ENCODE data around the gene DDAH1.

The DDAH1 gene

GRCh38 chr1:85406887-85407533, 57.9 kb downstream of the DDAH1 start:
- no peak overlapping the region for H3K9ac ChIP-seq (ENCODE audit: low read depth, low read length)
- no peak overlapping the region for H3K4me3 ChIP-seq (ENCODE audit: low read depth, low read length)
- H3K9me3 ChIP-seq (ENCODE audit: control insufficient read depth, insufficient read depth, low read length), result no peaks in the 10 kb centered on the region
- H3K27me3 ChIP-seq (ENCODE audit: control insufficient read depth, insufficient read depth, low read length), result no peaks in the 10 kb centered on the region
- no peaks in the 10 kb centered on the region for H3K36me3 ChIP-seq (ENCODE audit: control insufficient read depth, insufficient read depth, low read length)
- H3K4me1 ChIP-seq (ENCODE audit: control insufficient read depth, insufficient read depth, low read length), result peaks cover 6% of the 10 kb centered on the region

- no peaks in the 10 kb centered on the region for H3K27me3 ChIP-seq (ENCODE audit: control insufficient read depth, insufficient read depth, low read length)
- no peaks in the 10 kb centered on the region for H3K36me3 ChIP-seq (ENCODE audit: control insufficient read depth, insufficient read depth, low read length)
- peaks cover 5% of the 10 kb centered on the region for H3K4me1 ChIP-seq (ENCODE audit: control insufficient read depth, insufficient read depth, low read length)
- H3K4me3 ChIP-seq (ENCODE audit: low read depth, low read length), result no peak overlapping the region
- no peaks in the 10 kb centered on the region for H3K9me3 ChIP-seq (ENCODE audit: control insufficient read depth, insufficient read depth, low read length)
- no peak overlapping the region for H3K9ac ChIP-seq (ENCODE audit: low read depth, low read length)
These were observed 58.9 kb downstream of the DDAH1 start for GRCh38 chr1:85406081-85406480.

DNA sequence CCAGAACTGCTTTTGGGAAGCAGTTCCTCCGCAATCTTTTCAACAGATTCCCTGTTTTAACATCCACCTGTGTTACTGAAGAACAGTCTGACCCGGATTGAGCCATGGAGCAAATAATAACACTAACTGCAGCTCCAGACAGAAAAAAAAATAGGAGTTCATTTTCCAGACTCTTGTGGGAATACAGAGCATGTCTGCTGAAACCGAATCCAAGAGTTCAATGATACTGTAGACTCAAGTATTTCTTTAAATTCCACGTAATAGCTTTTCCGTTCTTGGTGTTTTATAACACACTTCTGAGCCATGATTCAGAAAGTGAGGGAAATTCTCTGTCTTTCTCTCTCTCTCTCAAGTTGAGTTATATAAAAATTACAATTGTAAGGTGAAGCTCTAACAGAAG, 60.6 kb downstream of the DDAH1 start:
- Histone ChIP-seq H3K4me1 (ENCODE audit: control insufficient read depth, insufficient read depth, low read length) (peaks cover 2% of the 10 kb centered on the region), H3K9ac (ENCODE audit: low read depth, low read length) (no peak overlapping the region), H3K4me3 (ENCODE audit: low read depth, low read length) (no peak overlapping the region), H3K27me3 (ENCODE audit: control insufficient read depth, insufficient read depth, low read length) (no peaks in the 10 kb centered on the region), H3K36me3 (ENCODE audit: control insufficient read depth, insufficient read depth, low read length) (no peaks in the 10 kb centered on the region), H3K9me3 (ENCODE audit: control insufficient read depth, insufficient read depth, low read length) (no peaks in the 10 kb centered on the region)

DNA sequence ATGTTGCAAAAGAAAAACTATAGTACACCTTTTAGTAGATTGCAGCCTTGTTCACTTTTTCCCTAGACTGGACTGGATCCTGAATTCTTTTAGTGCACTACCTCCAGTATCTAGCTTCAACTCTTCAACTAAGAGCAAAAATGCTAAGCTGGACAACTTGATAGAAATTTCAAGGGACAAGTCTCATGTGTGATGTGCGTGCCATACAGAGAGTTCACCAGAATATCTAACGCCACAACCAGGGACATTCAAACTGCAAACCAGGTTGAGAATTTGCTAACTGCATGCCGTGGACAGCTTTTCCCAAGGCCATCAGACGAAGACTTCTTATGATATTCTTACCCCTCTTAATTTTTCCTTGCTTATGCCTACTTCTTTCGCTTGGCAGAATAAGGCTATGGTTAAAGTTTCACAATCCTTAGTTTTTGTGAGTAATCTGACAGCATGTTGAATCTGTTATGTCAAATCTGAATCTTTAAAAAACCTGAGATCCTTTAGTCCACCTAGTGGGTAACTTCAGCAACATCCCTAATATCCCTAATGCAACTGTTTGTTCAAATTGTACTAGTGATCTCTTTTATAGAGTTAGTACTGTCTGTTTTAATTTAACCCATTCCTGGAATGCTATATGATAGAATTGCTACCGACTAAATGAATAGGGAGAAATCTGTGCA, 66.4 kb downstream of the DDAH1 start:
- Histone ChIP-seq H3K4me1 (ENCODE audit: control insufficient read depth, insufficient read depth, low read length) (peaks cover 18% of the 10 kb centered on the region), H3K9ac (ENCODE audit: low read depth, low read length) (no peak overlapping the region), H3K27me3 (ENCODE audit: control insufficient read depth, insufficient read depth, low read length) (no peaks in the 10 kb centered on the region), H3K36me3 (ENCODE audit: control insufficient read depth, insufficient read depth, low read length) (no peaks in the 10 kb centered on the region), H3K4me3 (ENCODE audit: low read depth, low read length) (no peak overlapping the region), H3K9me3 (ENCODE audit: control insufficient read depth, insufficient read depth, low read length) (no peaks in the 10 kb centered on the region)

- Histone ChIP-seq H3K36me3 (ENCODE audit: control insufficient read depth, insufficient read depth, low read length) (no peaks in the 10 kb centered on the region), H3K9ac (ENCODE audit: low read depth, low read length) (no peak overlapping the region), H3K4me3 (ENCODE audit: low read depth, low read length) (no peak overlapping the region), H3K27me3 (ENCODE audit: control insufficient read depth, insufficient read depth, low read length) (no peaks in the 10 kb centered on the region), H3K4me1 (ENCODE audit: control insufficient read depth, insufficient read depth, low read length) (peaks cover 24% of the 10 kb centered on the region), H3K9me3 (ENCODE audit: control insufficient read depth, insufficient read depth, low read length) (no peaks in the 10 kb centered on the region)
These were observed 67.4 kb downstream of the DDAH1 start for GRCh38 chr1:85397490-85398032.

GRCh38 chr1:85396194-85396593, 68.8 kb downstream of the DDAH1 start:
- Histone ChIP-seq H3K4me1 (ENCODE audit: control insufficient read depth, insufficient read depth, low read length) (peaks cover 24% of the 10 kb centered on the region), H3K9me3 (ENCODE audit: control insufficient read depth, insufficient read depth, low read length) (no peaks in the 10 kb centered on the region), H3K4me3 (ENCODE audit: low read depth, low read length) (no peak overlapping the region), H3K27me3 (ENCODE audit: control insufficient read depth, insufficient read depth, low read length) (no peaks in the 10 kb centered on the region), H3K36me3 (ENCODE audit: control insufficient read depth, insufficient read depth, low read length) (no peaks in the 10 kb centered on the region), H3K9ac (ENCODE audit: low read depth, low read length) (no peak overlapping the region)

DNA sequence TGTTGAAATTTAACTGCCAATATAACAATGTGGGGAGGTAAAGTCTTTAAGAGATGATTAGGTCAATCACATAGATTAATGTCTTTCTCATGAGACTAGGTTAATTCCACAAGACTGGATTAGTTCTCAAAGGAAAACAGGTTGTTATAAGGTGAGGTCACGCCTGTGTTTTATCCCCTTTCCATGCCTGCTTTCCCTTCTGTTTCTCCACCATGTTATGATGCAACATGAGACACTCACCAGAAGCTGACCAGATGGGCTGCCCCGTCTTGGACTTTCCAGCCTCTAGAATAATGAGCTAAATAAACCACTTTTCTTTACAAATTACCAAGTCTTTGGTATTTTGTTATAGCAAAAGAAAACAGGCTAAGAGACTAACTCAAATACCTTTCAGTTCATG, 70.8 kb downstream of the DDAH1 start:
- H3K36me3 ChIP-seq (ENCODE audit: control insufficient read depth, insufficient read depth, low read length), result no peaks in the 10 kb centered on the region
- no peak overlapping the region for H3K9ac ChIP-seq (ENCODE audit: low read depth, low read length)
- H3K27me3 ChIP-seq (ENCODE audit: control insufficient read depth, insufficient read depth, low read length), result no peaks in the 10 kb centered on the region
- peaks cover 21% of the 10 kb centered on the region for H3K4me1 ChIP-seq (ENCODE audit: control insufficient read depth, insufficient read depth, low read length)
- H3K4me3 ChIP-seq (ENCODE audit: low read depth, low read length), result no peak overlapping the region
- no peaks in the 10 kb centered on the region for H3K9me3 ChIP-seq (ENCODE audit: control insufficient read depth, insufficient read depth, low read length)

GRCh38 chr1:85393490-85393889, 71.5 kb downstream of the DDAH1 start:
- no peaks in the 10 kb centered on the region for H3K27me3 ChIP-seq (ENCODE audit: control insufficient read depth, insufficient read depth, low read length)
- no peaks in the 10 kb centered on the region for H3K9me3 ChIP-seq (ENCODE audit: control insufficient read depth, insufficient read depth, low read length)
- H3K9ac ChIP-seq (ENCODE audit: low read depth, low read length), result no peak overlapping the region
- no peak overlapping the region for H3K4me3 ChIP-seq (ENCODE audit: low read depth, low read length)
- H3K36me3 ChIP-seq (ENCODE audit: control insufficient read depth, insufficient read depth, low read length), result no peaks in the 10 kb centered on the region
- peaks cover 21% of the 10 kb centered on the region for H3K4me1 ChIP-seq (ENCODE audit: control insufficient read depth, insufficient read depth, low read length)

DNA sequence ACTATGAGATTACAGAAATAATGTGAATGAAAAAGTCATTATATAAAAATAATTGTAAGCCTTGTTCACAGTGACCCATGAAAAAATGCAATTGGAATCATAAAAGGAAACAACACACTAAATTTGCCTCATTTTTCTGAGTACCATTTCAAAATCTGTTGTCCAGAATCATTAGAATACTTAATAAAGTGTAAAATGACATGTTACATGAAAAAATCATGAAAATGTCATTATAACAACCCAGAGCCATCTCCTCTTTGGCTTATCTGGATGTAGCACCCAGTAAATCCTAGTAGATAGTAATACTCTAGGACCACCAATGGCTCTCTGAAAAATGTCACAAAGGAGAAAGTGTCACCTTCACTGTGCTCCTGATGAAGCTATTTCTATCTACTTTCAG, 76.5 kb downstream of the DDAH1 start:
- Histone ChIP-seq H3K4me1 (ENCODE audit: control insufficient read depth, insufficient read depth, low read length) (peaks cover 6% of the 10 kb centered on the region), H3K36me3 (ENCODE audit: control insufficient read depth, insufficient read depth, low read length) (no peaks in the 10 kb centered on the region), H3K9ac (ENCODE audit: low read depth, low read length) (no peak overlapping the region), H3K27me3 (ENCODE audit: control insufficient read depth, insufficient read depth, low read length) (no peaks in the 10 kb centered on the region), H3K9me3 (ENCODE audit: control insufficient read depth, insufficient read depth, low read length) (no peaks in the 10 kb centered on the region), H3K4me3 (ENCODE audit: low read depth, low read length) (no peak overlapping the region)

DNA sequence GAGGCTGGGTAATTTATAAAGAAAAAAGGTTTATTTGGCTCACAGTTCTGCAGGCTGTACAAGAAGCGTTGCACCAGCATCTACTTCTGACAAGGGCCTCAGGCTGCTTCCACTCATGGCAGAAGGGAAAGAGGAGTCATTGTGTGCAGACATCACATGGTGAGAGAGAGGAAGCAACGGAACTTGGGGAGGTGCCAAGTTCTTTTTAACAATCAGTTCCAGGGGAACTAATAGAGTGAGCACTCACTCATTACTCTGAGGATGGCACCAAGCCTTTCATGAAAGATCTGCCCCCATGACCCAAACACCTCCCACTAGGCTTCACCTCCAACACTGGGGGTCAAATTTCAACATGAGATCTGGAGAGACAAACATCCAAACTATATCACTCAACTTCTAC, 77.2 kb downstream of the DDAH1 start:
- no peaks in the 10 kb centered on the region for H3K27me3 ChIP-seq (ENCODE audit: control insufficient read depth, insufficient read depth, low read length)
- no peaks in the 10 kb centered on the region for H3K9me3 ChIP-seq (ENCODE audit: control insufficient read depth, insufficient read depth, low read length)
- H3K4me3 ChIP-seq (ENCODE audit: low read depth, low read length), result no peak overlapping the region
- H3K9ac ChIP-seq (ENCODE audit: low read depth, low read length), result no peak overlapping the region
- no peaks in the 10 kb centered on the region for H3K36me3 ChIP-seq (ENCODE audit: control insufficient read depth, insufficient read depth, low read length)
- H3K4me1 ChIP-seq (ENCODE audit: control insufficient read depth, insufficient read depth, low read length), result peaks cover 1% of the 10 kb centered on the region

GRCh38 chr1:85386068-85386722, 78.8 kb downstream of the DDAH1 start:
- H3K9me3 ChIP-seq (ENCODE audit: control insufficient read depth, insufficient read depth, low read length), result no peaks in the 10 kb centered on the region
- H3K4me1 ChIP-seq (ENCODE audit: control insufficient read depth, insufficient read depth, low read length), result no peaks in the 10 kb centered on the region
- no peak overlapping the region for H3K4me3 ChIP-seq (ENCODE audit: low read depth, low read length)
- no peaks in the 10 kb centered on the region for H3K36me3 ChIP-seq (ENCODE audit: control insufficient read depth, insufficient read depth, low read length)
- no peak overlapping the region for H3K9ac ChIP-seq (ENCODE audit: low read depth, low read length)
- H3K27me3 ChIP-seq (ENCODE audit: control insufficient read depth, insufficient read depth, low read length), result no peaks in the 10 kb centered on the region
